ENCODE measurements around the gene PTPRJ.

Gene PTPRJ

DNA sequence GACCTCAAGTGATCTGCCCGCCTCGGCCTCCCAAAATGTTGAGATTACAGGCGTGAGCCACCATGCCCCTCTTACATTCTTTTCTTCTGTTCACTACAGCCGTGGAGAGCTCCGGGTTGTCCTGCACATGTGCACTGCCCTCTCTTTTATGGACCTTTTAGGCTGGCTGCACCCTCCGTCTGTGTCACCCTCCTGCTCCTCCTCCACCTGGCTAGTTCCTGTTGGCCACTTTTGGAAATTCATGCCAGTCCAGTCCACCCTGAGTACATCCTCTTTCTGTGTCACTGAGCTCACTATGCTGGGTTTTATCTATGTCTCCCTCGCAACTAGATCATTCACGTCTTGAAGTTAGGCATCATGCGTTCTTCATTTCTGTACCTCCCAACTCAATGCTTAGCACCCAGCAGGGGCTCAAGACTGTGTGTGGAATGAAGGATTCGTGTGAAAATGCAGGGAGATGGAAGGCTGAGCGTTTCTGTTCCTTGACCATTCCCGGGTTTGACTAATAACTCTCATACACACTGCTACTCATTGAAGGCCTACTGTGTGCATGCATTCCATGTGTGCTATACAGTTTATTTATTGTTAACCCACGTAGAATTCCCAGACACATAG is 60.6 kb downstream of the PTPRJ start:
- DNase-seq (ENCODE audit: low read depth) = no peak

DNA sequence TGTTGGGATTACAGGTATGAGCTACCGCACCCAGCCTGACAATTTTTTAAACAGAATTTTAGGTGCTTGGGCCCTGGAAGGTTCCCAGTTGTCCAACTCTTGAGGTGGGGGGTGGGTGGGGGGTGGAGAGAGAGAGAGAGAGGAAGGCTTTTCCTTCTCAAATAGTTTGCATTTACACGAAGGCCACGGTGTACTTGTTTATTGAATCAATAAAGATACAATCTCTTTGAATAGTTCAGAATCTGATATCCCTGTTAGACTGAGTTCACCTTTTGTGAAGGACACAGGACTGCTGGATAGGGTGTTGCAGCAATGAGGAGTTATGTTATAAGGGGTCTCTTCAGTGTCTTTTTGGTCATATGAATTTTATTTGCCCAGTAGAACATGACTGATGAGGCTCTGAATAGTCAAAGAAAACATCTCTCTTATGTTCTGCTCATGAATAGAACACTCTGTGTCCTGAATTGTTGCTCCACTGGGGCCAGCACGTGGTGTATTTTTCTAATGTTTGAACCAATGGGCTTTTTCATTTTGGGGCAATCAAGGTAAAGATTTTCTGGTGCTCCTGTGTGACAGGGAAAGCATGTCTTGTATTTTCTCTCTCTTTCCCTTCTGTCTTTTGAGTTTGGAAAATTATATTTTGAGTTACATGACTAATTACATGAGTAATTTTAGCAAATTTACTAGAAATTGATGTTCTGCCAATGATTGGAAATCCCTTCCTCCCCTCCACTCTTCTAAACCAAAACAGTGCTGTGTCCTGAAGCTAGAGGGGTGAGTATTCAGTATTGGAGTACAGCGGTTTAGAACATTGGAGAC is 61.7 kb downstream of the PTPRJ start:
- DNase-seq (ENCODE audit: low read depth) = no peak

GRCh38 chr11:48043111-48043990 is 63.0 kb downstream of the PTPRJ start:
- DNase-seq (ENCODE audit: low read depth) = no peak

- no peak for DNase-seq (ENCODE audit: low read depth)
Measured at GRCh38 chr11:48043991-48044512, 63.7 kb downstream of the PTPRJ start.

DNA sequence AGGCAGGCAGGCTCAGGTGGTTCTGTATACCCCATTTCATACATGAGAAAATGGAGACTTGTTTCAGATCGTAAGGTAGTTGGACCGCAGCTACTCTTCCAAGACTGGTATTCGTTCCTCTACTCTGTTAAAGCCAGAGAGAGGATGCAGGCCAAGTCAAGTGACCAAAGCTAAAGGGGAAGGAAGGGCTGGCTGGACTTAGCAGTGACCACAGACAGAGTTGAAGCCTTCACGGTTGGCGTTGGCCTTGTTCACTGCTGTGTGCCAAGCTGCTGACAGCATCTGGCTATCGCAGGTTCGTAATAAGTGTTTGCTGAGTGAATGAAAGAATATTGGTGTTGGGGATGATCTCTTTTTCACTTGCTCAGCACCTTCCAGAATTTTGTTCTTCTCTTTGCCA is 64.2 kb downstream of the PTPRJ start:
- DNase-seq (ENCODE audit: low read depth) = no peak

DNA sequence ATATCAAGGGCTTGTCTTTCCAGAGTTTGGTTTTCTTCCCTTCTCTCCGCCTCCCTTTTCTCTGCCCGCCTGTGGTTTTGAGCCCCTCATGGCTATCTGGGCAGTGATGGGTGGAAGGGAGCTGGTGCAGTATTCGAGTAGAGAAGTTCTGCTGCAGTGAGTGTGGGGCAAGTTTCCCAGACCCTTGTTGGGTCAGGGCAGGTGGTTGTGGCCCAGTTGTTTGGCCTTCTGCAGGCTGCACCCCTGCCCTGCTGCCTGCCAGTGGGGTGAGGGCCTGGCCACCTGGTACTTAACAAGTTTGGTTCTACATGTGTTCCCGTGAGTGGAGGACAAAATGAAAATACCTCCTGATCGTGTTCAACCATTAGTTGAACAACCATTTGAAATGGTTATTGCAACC is 65.2 kb downstream of the PTPRJ start:
- DNase-seq (ENCODE audit: low read depth) = no peak

GRCh38 chr11:48047616-48048015 is 67.3 kb downstream of the PTPRJ start:
- DNase-seq (ENCODE audit: low read depth) = no peak

GRCh38 chr11:48049036-48049435 is 68.7 kb downstream of the PTPRJ start:
- no peak for DNase-seq (ENCODE audit: low read depth)

DNA sequence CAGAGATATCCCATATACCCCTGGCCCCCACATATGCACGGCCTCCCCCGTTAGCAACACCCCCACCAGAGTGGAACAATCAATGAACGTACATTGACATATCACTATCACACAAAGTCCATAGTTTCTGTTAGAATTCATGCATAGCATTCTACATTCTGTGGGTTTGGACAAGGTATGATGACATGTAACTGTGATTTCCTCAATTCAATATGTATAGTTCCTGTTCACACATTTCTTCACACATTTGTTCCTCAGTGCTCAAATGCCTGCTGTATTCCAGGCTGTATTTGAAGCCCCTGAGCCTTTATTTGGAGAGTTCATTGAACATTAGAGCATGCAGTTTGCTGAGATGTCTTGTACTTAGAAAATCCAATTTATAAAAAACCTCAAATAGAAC is 69.9 kb downstream of the PTPRJ start:
- no peak for DNase-seq (ENCODE audit: low read depth)

DNA sequence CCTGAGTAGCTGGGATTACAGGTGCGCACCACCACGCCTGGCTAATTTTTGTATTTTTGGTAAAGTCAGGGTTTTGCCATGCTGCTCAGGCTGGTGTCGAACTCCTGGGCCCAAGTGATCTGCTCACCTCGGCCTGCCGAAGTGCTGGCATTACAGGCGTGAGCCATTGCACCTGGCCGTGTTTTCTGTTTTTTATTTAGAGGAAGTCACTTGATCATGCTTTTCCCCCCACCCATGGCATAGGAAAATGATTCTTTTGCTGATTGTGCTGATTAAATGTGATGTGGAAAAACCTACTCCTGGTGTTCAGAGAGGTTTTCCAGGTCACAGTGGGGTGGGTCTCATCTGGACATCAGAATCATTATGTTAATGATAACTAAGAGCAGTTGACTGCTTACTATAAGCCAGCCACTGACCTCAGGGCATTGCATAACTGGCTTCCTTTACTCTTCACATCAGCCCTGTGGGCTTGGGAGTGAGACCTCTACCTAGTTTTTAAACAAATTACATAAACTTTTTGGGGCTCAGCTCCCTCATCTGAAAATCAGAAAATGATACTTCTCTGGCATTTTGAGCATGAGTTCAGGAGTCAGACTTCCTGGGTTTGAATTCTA is 71.0 kb downstream of the PTPRJ start:
- no peak for DNase-seq (ENCODE audit: low read depth)

DNA sequence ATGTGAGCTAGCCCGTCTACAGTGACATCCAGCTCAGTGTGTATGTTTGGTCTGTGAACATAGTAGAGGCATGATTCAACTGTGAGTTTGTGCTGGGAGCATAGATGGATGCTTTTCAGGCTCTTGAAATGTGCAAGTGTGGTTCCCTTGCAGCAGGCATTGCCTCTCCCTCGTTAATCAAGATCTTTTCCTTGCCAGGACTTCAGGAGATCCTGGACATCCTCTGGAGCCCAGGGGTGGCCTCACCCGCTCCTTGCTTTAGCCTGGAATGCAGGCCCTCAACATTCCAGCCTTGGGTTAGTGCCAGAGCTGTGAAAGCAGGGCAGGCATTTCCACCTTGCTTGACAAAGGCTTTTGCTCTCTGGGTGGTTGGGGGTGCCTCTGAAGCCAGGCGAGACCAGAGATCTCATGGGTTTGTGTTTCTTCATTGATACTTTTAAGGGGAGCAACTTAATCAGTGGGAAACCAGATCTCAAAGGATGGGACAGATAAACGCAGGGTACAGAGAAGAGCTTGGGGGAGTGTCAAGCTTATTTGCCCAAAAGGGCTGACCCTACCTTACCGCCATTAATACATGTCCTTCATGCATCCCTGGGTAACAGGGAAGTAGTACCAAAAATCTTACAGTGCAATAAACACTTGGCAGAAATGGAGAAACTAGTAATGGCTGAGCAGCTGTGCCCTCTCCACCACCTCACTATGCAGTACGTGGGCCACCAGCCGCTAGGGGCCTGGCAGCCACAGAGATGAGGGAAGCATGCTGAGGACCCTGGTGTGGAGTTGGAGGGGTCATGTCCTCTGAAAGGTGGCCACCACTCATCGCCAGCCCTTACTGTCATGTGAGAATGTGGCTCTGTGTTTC is 72.1 kb downstream of the PTPRJ start:
- DNase-seq (ENCODE audit: low read depth) = no peak

DNA sequence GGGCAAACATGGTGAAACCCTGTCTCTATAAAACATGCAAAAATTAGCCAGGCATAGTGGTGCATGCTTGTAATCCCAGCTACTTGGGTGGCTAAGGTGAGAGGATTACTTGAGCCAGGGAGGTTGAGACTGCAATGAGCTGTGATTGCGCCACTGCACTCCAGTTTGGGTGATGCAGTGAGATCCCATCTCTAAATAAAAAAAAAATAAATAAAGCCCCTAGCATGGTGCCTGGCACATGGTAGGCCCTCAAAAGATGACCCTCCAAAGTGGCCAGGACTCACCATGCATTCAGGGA is 74.6 kb downstream of the PTPRJ start:
- no peak for DNase-seq (ENCODE audit: low read depth)

- no peak for DNase-seq (ENCODE audit: low read depth)
Measured at GRCh38 chr11:48055292-48056132, 75.2 kb downstream of the PTPRJ start.

- no peak for DNase-seq (ENCODE audit: low read depth)
Measured at GRCh38 chr11:48056325-48057183, 76.2 kb downstream of the PTPRJ start.

GRCh38 chr11:48058064-48058463 is 77.7 kb downstream of the PTPRJ start:
- DNase-seq (ENCODE audit: low read depth) = no peak

GRCh38 chr11:48058788-48059187 is 78.4 kb downstream of the PTPRJ start:
- DNase-seq (ENCODE audit: low read depth) = no peak

DNA sequence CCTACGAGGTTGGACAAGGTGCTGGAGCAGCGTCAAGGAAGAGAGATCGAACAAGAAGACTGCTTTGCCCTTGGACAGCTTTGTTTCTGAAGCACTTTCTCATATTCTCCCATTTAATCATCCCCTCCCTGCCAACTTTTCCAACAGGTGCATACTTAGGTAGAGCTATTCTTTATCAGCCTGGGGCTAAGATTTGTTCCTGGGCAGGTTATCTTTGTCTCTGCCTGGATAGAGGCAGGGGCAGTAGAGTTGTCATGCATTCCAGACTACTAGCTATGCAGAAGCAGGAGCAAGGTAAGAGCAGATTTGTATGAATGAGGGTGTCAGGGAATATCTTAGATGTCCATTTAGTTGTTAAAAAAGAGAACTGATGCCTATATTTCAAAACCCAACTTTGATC is 82.3 kb downstream of the PTPRJ start:
- DNase-seq (ENCODE audit: low read depth) = no peak

GRCh38 chr11:48063424-48063978 is 83.1 kb downstream of the PTPRJ start:
- peak; percentile 92 for DNase-seq (ENCODE audit: low read depth)

DNA sequence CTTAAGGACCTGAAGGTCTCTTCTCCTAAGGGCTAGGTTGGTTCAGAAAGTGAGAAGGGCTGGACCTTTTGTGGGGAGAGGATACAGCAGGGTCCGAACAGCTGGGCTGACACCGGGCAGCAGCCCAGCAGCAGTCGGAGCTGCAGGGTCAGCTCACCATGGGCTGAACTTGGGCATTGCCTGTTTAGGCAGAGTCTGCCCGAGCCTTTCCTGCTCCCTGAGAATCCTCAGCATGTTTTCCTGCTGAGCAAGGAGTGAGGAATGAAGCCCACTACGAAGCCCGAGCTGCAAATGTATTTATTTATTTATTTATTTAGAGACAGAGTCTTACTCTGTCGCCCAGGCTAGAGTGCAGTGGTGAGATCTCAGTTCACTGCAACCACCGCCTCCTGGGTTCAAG is 83.9 kb downstream of the PTPRJ start:
- no peak for DNase-seq (ENCODE audit: low read depth)
